ENCODE measurements around the gene GLCCI1.
"Not testable (repeated sequence)": the region's sequence is repeated elsewhere in the genome, so short reads cannot be mapped to it uniquely, and the experiment has no call there.

The GLCCI1 gene

DNA sequence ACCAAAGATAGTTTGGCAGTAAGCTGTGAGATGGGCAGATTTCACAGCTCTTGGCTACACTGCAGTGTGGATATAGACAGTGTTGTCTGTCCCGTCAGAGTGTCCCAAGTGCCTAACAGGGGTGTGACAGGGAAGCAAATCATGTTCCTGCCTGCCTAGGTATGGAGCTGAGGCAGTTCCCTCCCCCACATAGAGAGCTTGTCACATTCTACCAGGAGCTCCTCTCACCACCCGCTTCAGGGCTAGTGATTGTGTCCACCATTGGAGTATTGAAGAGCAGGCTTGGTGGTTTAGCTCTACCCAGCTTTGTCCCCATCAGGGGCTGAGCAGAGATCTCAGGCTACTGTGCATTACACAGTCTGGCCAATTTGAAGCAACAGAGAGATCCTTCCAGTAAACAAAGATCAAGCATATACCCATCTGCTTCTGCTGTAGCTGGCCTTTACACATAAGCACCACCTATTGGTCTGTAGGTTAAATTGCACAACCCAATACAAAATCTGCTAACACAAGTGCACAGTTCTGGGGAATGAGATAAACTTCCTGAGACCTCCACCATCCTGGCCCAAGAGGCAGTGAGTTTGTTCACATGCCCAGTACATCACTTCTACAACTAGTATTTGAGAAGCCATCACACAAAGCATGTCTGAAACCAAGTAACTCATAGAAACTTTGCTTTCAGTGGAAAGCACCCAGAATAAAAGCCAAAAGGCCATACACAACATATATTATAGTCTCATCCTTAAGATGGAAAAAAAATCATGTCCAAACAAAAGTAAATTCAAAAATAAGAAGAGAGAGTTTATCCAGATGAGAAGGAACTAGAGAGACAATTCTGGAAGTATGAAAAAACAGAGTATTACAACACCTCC, 67.3 kb downstream of the GLCCI1 start:
- H3K27ac ChIP-seq (ENCODE audit: low read length), result no peak overlapping the region
- H3K9ac ChIP-seq (ENCODE audit: low read length), result no peak overlapping the region
- H3K4me1 ChIP-seq (ENCODE audit: control insufficient read depth, low read depth, low read length), result no peaks in the 10 kb centered on the region
- peaks cover 3% of the 10 kb centered on the region for H3K36me3 ChIP-seq (ENCODE audit: control insufficient read depth, low read depth, low read length)
- H3K4me3 ChIP-seq (ENCODE audit: low read length), result no peak overlapping the region
- H3K9me3 ChIP-seq (ENCODE audit: control insufficient read depth, low read depth, low read length), result no peaks in the 10 kb centered on the region
- no peaks in the 10 kb centered on the region for H3K27me3 ChIP-seq (ENCODE audit: control insufficient read depth, insufficient read depth, low read length)

DNA sequence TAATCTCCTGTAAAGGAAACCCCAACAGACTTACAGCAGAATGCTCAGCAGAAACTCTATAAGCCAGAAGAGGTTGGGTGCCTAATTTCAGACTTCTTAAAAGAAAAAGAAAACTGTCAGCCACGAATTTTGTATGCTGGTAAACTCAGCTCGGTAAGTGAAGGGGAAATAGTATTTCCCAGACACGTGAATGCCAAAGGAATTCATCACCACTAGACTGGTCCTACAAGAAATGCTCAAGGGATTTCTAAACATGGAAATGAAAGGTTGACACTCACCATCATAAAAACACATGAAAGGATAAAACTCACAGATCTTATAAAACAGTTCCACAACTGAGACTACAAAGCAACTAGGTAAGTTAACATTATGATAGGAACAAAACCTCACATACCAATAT, 68.6 kb downstream of the GLCCI1 start:
- H3K27me3 ChIP-seq (ENCODE audit: control insufficient read depth, insufficient read depth, low read length), result no peaks in the 10 kb centered on the region
- no peak overlapping the region for H3K27ac ChIP-seq (ENCODE audit: low read length)
- peaks cover 3% of the 10 kb centered on the region for H3K36me3 ChIP-seq (ENCODE audit: control insufficient read depth, low read depth, low read length)
- no peak overlapping the region for H3K9ac ChIP-seq (ENCODE audit: low read length)
- no peak overlapping the region for H3K4me3 ChIP-seq (ENCODE audit: low read length)
- no peaks in the 10 kb centered on the region for H3K4me1 ChIP-seq (ENCODE audit: control insufficient read depth, low read depth, low read length)
- no peaks in the 10 kb centered on the region for H3K9me3 ChIP-seq (ENCODE audit: control insufficient read depth, low read depth, low read length)

DNA sequence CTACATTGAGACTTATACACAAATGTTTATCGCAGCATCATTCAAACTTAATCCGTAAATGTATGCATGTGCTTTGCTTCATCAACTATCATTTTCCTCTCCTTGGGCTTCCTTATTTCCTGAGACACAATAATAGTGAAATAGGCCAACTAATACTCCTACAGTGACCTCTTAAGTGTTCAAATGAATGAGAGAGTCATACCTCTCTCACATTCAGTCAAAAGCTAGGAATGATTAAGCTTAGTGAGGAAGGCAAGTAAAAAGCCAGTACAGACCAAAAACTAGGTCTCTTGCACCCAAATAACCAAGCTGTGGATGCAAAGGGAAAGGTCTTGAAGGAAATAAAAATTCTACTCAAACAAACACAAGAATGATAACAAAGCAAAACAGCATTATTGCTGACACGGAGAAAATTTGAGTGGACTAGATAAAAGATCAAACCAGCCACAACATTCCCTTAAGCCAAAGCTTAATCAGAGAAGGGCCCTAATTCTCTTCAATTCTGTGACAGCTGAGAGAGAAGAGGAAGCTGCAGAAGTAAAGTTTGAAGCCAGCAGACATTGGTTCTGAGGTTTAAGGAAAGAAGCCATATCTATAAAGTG, 72.3 kb downstream of the GLCCI1 start:
- Histone ChIP-seq H3K9ac (ENCODE audit: low read length) (no peak overlapping the region), H3K4me1 (ENCODE audit: control insufficient read depth, low read depth, low read length) (no peaks in the 10 kb centered on the region), H3K27me3 (ENCODE audit: control insufficient read depth, insufficient read depth, low read length) (no peaks in the 10 kb centered on the region), H3K27ac (ENCODE audit: low read length) (no peak overlapping the region), H3K9me3 (ENCODE audit: control insufficient read depth, low read depth, low read length) (no peaks in the 10 kb centered on the region), H3K4me3 (ENCODE audit: low read length) (no peak overlapping the region), H3K36me3 (ENCODE audit: control insufficient read depth, low read depth, low read length) (peaks cover 7% of the 10 kb centered on the region)

DNA sequence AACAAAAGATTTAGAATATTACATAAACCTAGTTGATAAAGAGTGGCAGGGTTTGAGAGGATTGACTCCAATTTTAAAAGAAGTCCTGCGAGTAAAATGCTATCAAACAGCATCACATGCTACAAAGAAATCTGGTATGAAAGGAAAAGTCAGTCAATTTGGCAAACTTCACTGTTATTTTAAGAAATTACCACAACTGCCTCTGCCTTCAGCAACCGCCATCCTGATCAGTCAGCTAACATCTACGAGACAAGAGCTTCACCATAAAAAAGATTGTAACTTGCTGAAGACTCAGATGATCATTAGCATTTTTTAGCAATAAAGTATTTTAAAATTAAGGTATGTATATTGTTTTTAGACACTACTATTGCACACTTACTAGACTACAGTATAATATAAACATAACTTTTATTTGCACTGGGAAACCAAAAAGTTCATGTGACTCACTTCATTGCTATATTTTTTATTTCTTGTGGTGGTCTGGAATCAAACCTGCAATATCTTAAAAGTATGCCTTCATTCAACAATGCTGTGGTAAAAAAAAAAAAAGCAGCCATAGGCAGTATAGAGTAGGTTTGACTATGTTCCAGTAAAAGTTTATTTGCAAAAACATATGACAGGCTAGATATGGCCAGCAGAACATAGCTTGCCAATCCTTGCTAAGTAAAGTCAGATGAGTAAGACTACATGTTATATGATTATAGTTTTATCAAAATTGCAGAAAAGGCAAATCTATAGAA, 74.4 kb downstream of the GLCCI1 start:
- Histone ChIP-seq H3K27ac (ENCODE audit: low read length) (no peak overlapping the region), H3K36me3 (ENCODE audit: control insufficient read depth, low read depth, low read length) (peaks cover 4% of the 10 kb centered on the region), H3K4me3 (ENCODE audit: low read length) (no peak overlapping the region), H3K4me1 (ENCODE audit: control insufficient read depth, low read depth, low read length) (no peaks in the 10 kb centered on the region), H3K27me3 (ENCODE audit: control insufficient read depth, insufficient read depth, low read length) (no peaks in the 10 kb centered on the region), H3K9me3 (ENCODE audit: control insufficient read depth, low read depth, low read length) (no peaks in the 10 kb centered on the region), H3K9ac (ENCODE audit: low read length) (no peak overlapping the region)

DNA sequence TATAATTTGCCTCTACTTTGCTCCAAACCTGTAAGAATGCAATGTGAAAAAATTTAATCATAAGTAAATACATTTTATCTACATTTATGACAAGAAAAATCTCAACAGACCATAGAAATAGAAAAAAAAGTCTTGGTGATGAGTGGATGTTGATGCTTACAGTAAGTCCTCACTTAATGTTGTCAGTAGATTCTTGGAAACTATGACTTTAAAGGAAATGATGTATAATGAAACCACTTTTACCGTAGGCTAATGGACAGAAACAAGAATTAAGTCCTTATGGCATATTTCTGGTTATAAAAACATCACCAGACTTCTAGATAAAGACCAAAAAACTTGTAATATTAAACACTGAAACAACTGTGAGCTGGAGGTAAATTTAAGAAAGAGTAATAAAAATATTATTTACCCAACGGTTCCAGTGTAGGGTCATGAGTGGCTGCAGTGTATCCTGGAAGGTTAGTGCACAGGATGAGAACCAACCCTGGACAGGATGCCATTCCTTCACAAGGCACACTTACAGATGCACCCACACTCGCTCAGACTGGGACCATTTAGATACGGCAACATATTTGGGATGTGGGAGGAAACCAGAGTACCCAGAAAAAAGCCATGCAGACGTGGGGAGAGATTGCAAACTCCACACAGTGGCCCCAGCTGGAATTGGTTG, 76.3 kb downstream of the GLCCI1 start:
- H3K27me3 ChIP-seq (ENCODE audit: control insufficient read depth, insufficient read depth, low read length), result no peaks in the 10 kb centered on the region
- no peak overlapping the region for H3K9ac ChIP-seq (ENCODE audit: low read length)
- no peak overlapping the region for H3K27ac ChIP-seq (ENCODE audit: low read length)
- H3K4me3 ChIP-seq (ENCODE audit: low read length), result no peak overlapping the region
- H3K36me3 ChIP-seq (ENCODE audit: control insufficient read depth, low read depth, low read length), result peaks cover 4% of the 10 kb centered on the region
- no peaks in the 10 kb centered on the region for H3K4me1 ChIP-seq (ENCODE audit: control insufficient read depth, low read depth, low read length)
- no peaks in the 10 kb centered on the region for H3K9me3 ChIP-seq (ENCODE audit: control insufficient read depth, low read depth, low read length)

DNA sequence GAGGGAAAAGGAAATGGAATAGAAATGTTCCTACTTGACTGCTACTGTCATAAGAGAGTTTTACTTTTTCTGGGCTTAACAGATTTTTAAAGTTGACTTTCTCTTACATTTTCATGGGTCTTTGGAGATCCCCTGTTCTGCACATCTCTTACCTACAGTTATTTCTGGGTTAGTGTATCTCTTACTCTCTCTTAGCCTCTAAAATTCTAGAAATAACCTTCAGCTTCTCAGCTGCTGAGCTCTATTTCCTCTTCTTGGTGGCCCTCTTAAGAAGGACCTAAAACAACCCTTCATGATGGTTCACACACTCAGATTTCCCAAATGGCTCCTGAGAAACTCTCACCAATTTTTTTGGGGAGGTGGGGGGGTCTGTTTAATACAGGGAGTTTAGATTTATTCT, 79.5 kb downstream of the GLCCI1 start:
- H3K4me1 ChIP-seq (ENCODE audit: control insufficient read depth, low read depth, low read length); H3K36me3 ChIP-seq (ENCODE audit: control insufficient read depth, low read depth, low read length); H3K27ac ChIP-seq (ENCODE audit: low read length); H3K4me3 ChIP-seq (ENCODE audit: low read length); H3K9me3 ChIP-seq (ENCODE audit: control insufficient read depth, low read depth, low read length); H3K9ac ChIP-seq (ENCODE audit: low read length); H3K27me3 ChIP-seq (ENCODE audit: control insufficient read depth, insufficient read depth, low read length): not testable (repeated sequence)

DNA sequence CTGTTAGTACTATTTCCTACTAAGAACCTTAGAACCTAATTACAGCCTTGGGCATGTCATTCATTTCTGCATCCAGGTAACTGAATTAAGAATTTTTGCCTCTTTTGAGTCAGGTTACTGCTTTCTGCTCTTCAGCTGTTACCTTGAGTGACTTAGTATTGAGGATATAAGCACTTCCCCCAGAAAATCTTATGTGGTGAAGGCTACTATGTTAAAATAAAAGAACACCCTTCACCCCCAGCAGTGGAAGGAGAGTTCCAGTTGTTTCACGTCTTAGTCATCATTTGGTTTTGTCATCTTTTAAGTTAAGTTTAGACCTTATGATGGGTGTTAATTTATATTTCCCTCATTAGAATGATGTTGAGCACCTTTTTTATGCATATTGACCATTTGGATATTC, 82.8 kb downstream of the GLCCI1 start:
- Histone ChIP-seq H3K4me1 (ENCODE audit: control insufficient read depth, low read depth, low read length) (peaks cover 4% of the 10 kb centered on the region), H3K4me3 (ENCODE audit: low read length) (no peak overlapping the region), H3K36me3 (ENCODE audit: control insufficient read depth, low read depth, low read length) (no peaks in the 10 kb centered on the region), H3K27me3 (ENCODE audit: control insufficient read depth, insufficient read depth, low read length) (no peaks in the 10 kb centered on the region), H3K9ac (ENCODE audit: low read length) (no peak overlapping the region), H3K27ac (ENCODE audit: low read length) (no peak overlapping the region), H3K9me3 (ENCODE audit: control insufficient read depth, low read depth, low read length) (no peaks in the 10 kb centered on the region)

DNA sequence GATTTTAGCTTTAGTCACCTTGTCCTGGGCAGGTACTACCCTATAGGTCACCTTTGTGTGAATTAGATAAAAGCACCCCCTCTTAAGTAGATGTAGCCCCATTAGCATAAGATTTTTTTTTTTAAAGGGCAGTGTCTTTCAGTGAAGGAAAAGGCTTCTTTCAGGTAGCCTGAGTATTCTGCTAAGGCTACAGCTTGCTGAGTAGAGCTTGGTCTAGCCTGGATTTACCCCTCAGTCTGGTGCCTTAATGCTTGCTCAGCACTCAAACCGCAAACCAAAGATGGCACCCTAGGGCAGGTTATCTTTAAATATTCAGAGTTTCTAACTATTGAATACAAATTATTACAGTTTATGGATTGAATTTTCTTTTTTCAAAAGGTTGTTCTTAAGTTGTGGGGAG, 83.4 kb downstream of the GLCCI1 start:
- H3K27ac ChIP-seq (ENCODE audit: low read length), result no peak overlapping the region
- peaks cover 4% of the 10 kb centered on the region for H3K4me1 ChIP-seq (ENCODE audit: control insufficient read depth, low read depth, low read length)
- no peaks in the 10 kb centered on the region for H3K36me3 ChIP-seq (ENCODE audit: control insufficient read depth, low read depth, low read length)
- H3K9ac ChIP-seq (ENCODE audit: low read length), result no peak overlapping the region
- H3K9me3 ChIP-seq (ENCODE audit: control insufficient read depth, low read depth, low read length), result no peaks in the 10 kb centered on the region
- no peaks in the 10 kb centered on the region for H3K27me3 ChIP-seq (ENCODE audit: control insufficient read depth, insufficient read depth, low read length)
- H3K4me3 ChIP-seq (ENCODE audit: low read length), result no peak overlapping the region

DNA sequence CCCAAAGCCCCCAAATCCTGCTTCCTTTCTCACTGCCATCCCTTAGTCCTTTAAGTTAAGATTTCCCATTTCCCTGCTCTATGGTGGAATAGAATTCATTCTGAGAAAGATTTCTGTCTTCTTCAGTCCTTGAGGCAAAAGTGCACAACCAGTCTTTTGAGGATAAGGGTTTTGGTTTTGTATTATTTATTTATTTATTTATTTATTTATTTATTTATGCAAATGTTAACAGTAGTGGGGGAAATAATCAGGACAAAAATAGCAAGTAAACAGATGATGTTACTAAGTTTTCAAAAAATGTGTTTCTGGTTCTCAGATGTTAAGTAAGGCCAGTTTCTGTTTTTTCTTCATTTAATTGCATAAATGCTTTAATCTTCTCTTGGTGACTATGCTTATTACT, 84.2 kb downstream of the GLCCI1 start:
- Histone ChIP-seq H3K9ac (ENCODE audit: low read length) (no peak overlapping the region), H3K36me3 (ENCODE audit: control insufficient read depth, low read depth, low read length) (no peaks in the 10 kb centered on the region), H3K27ac (ENCODE audit: low read length) (no peak overlapping the region), H3K4me1 (ENCODE audit: control insufficient read depth, low read depth, low read length) (peaks cover 4% of the 10 kb centered on the region), H3K27me3 (ENCODE audit: control insufficient read depth, insufficient read depth, low read length) (no peaks in the 10 kb centered on the region), H3K4me3 (ENCODE audit: low read length) (no peak overlapping the region), H3K9me3 (ENCODE audit: control insufficient read depth, low read depth, low read length) (no peaks in the 10 kb centered on the region)

DNA sequence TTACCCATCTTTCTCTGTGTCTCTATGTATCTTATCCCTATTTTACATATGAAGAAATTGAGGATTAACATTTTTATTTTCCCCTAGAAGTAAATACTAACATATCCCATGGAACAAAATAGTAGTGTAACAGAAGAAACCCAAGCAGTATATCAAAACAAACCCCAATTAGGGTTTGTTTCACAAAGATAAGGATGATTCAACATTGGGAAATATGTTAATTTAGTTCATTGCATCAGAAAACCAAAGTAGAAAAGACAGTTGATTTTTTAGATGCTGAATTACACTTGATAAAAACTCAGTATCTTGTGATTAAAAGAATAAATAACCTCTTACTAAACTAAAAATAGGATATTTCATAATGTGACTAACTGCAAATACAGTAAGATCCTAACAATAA, 87.8 kb downstream of the GLCCI1 start:
- H3K27ac ChIP-seq (ENCODE audit: low read length), result no peak overlapping the region
- H3K27me3 ChIP-seq (ENCODE audit: control insufficient read depth, insufficient read depth, low read length), result no peaks in the 10 kb centered on the region

DNA sequence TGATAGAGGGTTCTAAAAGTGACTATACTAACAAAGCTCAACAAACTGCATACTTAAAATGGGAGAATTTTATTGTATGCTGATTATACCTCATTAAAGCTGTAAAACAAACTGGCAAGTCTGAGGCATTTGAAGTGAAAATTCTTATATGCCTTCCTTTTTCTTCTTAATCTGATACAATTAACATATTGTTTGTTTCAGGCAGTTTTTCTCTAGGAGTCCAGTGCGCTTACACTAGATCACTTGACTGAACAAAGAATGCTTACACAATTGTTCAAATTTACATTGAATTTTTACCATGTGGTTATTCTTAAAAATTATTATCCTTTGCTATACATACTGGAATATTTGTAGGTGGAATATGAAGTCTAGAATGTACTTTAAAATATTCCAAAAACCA, 89.0 kb downstream of the GLCCI1 start:
- Histone ChIP-seq H3K27ac (ENCODE audit: low read length) (no peak overlapping the region), H3K36me3 (ENCODE audit: control insufficient read depth, low read depth, low read length) (peaks cover 4% of the 10 kb centered on the region), H3K9ac (ENCODE audit: low read length) (no peak overlapping the region), H3K4me3 (ENCODE audit: low read length) (no peak overlapping the region), H3K9me3 (ENCODE audit: control insufficient read depth, low read depth, low read length) (no peaks in the 10 kb centered on the region), H3K27me3 (ENCODE audit: control insufficient read depth, insufficient read depth, low read length) (no peaks in the 10 kb centered on the region), H3K4me1 (ENCODE audit: control insufficient read depth, low read depth, low read length) (no peaks in the 10 kb centered on the region)

More for the DNA sequence above, 87.8 kb downstream of the GLCCI1 start:
- no peak overlapping the region for H3K4me3 ChIP-seq (ENCODE audit: low read length)
- H3K36me3 ChIP-seq (ENCODE audit: control insufficient read depth, low read depth, low read length), result peaks cover 4% of the 10 kb centered on the region
- no peak overlapping the region for H3K9ac ChIP-seq (ENCODE audit: low read length)
- H3K4me1 ChIP-seq (ENCODE audit: control insufficient read depth, low read depth, low read length), result no peaks in the 10 kb centered on the region
- no peaks in the 10 kb centered on the region for H3K9me3 ChIP-seq (ENCODE audit: control insufficient read depth, low read depth, low read length)
